HL-60 (cell line): Measurements from ENCODE around the gene CDK15.

Experiments used
- DNase-seq, 2 experiments: peaks; one replicate each; pipeline ENCODE4 v3.0.0-alpha.2; 2010 to 2020; ENCODE audit warnings: low read depth in 1 of 2, low spot score in 1 of 2
- H3K27ac ChIP-seq: fragments of 250-450 bp; sonication (Bioruptor Pico); replicated peaks from 2 replicates; pipeline ENCODE4 v1.5.1; 2020; ENCODE audit warnings: mild to moderate bottlenecking, moderate library complexity
- H3K27me3 ChIP-seq: fragments of 250-450 bp; sonication (Bioruptor Pico); 2 replicates; pipeline ENCODE4 v1.5.1; 2021; ENCODE audit warnings: mild to moderate bottlenecking, moderate library complexity; ENCODE audit not compliant: insufficient read depth, poor library complexity, severe bottlenecking
- H3K4me3 ChIP-seq: replicated peaks from 2 replicates; pipeline ENCODE4 v1.5.1; 2011; ENCODE audit warnings: mild to moderate bottlenecking, control low read depth, low read length; ENCODE audit not compliant: insufficient read depth
- CTCF ChIP-seq: IDR thresholded peaks from one replicate; pipeline ENCODE4 v1.5.1; 2011; ENCODE audit warnings: low read length, control low read depth, inconsistent platforms; ENCODE audit not compliant: insufficient read depth
- GABPA ChIP-seq: IDR thresholded peaks from 2 replicates; pipeline ENCODE4 v1.6.1; 2012; ENCODE audit warnings: low read depth
- POLR2AphosphoS5 ChIP-seq: IDR thresholded peaks from 2 replicates; pipeline ENCODE4 v1.6.1; 2012; ENCODE audit warnings: low read depth
- REST ChIP-seq: IDR thresholded peaks from 2 replicates; pipeline ENCODE4 v1.6.1; 2012; ENCODE audit warnings: low read depth; ENCODE audit not compliant: insufficient replicate concordance
- SPI1 ChIP-seq: IDR thresholded peaks from 2 replicates; pipeline ENCODE4 v1.6.1; 2012; ENCODE audit warnings: low read depth, mild to moderate bottlenecking, borderline replicate concordance

Gene CDK15

DNA sequence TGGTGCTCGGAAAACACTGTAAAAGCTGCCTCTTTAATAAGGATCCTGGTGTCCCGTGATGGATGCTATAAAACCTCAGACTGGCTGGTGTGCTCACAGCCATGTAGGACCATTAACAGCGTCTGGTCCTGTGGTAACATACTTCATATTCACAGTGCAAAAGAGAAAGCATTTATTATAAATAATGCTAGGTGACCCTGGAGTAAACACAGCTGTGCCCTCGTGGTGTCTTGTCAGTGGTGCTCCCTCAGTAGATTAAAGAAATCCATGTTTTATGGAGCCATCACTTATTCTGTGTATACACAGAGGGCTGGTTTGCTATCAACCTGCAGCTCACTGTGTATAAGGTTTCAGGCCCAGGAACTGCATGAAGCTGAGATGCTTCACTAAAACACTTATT lies 106.9 kb downstream of the CDK15 start:
- Histone ChIP-seq H3K27me3 (no peaks in the 10 kb centered on the region), H3K27ac (no peak overlapping the region), H3K4me3 (no peak overlapping the region)
- TF ChIP-seq POLR2AphosphoS5 (no peak), GABPA (no peak)
- no peak for DNase-seq

DNA sequence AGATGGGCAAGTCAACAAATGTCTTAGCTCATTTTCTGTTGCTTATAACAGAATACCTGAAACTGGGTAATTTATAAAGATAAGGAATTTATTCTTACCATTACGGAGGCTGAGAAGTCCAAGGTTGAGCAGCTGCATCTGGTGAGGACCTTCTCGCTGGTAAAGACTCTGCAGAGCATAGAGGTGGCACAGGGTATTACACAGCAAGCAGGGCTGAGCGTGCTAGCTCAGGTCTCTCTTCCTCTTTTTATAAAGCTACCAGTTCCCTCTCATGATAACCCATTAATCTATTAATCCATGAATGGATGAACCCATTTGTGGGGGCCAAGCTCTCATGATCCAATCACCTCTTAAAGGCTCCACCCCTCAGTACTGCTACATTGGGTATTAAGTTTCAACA lies 109.1 kb downstream of the CDK15 start:
- Histone ChIP-seq H3K4me3 (no peak overlapping the region), H3K27me3 (no peaks in the 10 kb centered on the region), H3K27ac (no peak overlapping the region)
- TF ChIP-seq CTCF, result peak; percentile 35
- peak; percentile 93 for TF ChIP-seq SPI1
- TF ChIP-seq GABPA, result no peak
- DNase-seq, result peak in 1 of 2 experiments; percentile 58

DNA sequence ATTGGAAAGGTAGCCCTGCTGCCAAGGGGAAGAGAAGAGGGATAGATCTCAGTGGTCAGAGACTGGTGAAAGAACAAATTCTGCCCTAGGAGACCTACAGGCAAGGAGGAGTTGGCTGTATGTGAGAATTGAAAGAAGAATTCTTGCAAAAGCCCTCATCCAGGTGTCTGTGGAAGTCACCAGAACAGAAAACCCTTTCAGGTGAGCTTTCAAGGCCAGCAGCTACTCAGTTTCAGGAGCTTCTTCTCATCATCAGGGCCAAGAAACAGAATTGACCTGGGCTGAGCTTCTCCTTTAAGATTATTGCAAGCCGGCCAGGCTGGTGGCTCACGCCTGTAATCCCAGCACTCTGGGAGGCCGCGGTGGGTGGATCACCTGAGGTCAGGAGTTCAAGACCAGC lies 110.2 kb downstream of the CDK15 start:
- no peaks in the 10 kb centered on the region for H3K27me3 ChIP-seq
- TF ChIP-seq POLR2AphosphoS5 (no peak), CTCF (no peak), GABPA (no peak), SPI1 (no peak), REST (no peak)
- no peak overlapping the region for H3K27ac ChIP-seq
- no peak overlapping the region for H3K4me3 ChIP-seq
- no peak for DNase-seq

GRCh38 chr2:201918616-201919307 lies 112.4 kb downstream of the CDK15 start:
- no peaks in the 10 kb centered on the region for H3K27me3 ChIP-seq
- no peak for DNase-seq
- no peak overlapping the region for H3K27ac ChIP-seq
- TF ChIP-seq POLR2AphosphoS5 (no peak), SPI1 (no peak), GABPA (no peak), CTCF (no peak), REST (no peak)
- no peak overlapping the region for H3K4me3 ChIP-seq
